Adrenal gland (tissue), 12 donors: ENCODE measurements around the gene GRHPR. TPM values are rescaled to one million over a fixed set of nuclear protein-coding genes. Genes with fewer than 3 reads are reported as not detected.
"Not testable (repeated sequence)": the region's sequence is repeated elsewhere in the genome, so short reads cannot be mapped to it uniquely, and the experiment has no call there.

Experiments
- DNase-seq, 7 donors: peaks; one replicate each; pipeline ENCODE4 v3.0.0-alpha.2; 2019 to 2020
- H3K27ac ChIP-seq, 5 donors: fragments of 200-600 bp; sonication (generic) in 4 of 5; 1 replicate in 3 of 5; 2 replicates in 2 of 5; pipeline versions ENCODE4 v1.5.1 to v1.8.0; 2016 to 2020; ENCODE audit warnings: mild to moderate bottlenecking in 1 of 5
- H3K27me3 ChIP-seq: fragments of 200-600 bp; 2 replicates; pipeline ENCODE4 v1.8.0; 2021
- H3K36me3 ChIP-seq, 2 donors: fragments of 200-600 bp; replicated peaks in 1 of 2; 1 replicate in 1 of 2; 2 replicates in 1 of 2; pipeline versions ENCODE4 v1.5.1 to v1.8.0; 2018 to 2022
- H3K4me1 ChIP-seq, 2 donors: fragments of 200-600 bp; replicated peaks in 1 of 2; 1 replicate in 1 of 2; 2 replicates in 1 of 2; pipeline versions ENCODE4 v1.5.1 to v1.8.0; 2018 to 2021
- H3K4me3 ChIP-seq, 4 donors: fragments of 200-600 bp; sonication (generic) in 3 of 4; one replicate each; pipeline ENCODE4 v1.5.1; 2016 to 2018
- H3K9me3 ChIP-seq, 3 donors: fragments of 200-600 bp; sonication (generic) in 1 of 3; replicated peaks in 1 of 3; 1 replicate in 2 of 3; 2 replicates in 1 of 3; pipeline versions ENCODE4 v1.5.1 to v1.8.0; 2016 to 2021
- CTCF ChIP-seq, 6 experiments: fragments of 450-650 bp in 4 of 6; fragments of 200-600 bp in 2 of 6; sonication (generic) in 1 of 6; IDR thresholded peaks; 1 replicate in 5 of 6; 2 replicates in 1 of 6; pipeline versions ENCODE4 v1.5.1 to v1.8.0; 2016 to 2021; ENCODE audit warnings: antibody characterized with exemption in 6 of 6, mild to moderate bottlenecking in 2 of 6, moderate library complexity in 1 of 6
- POLR2A ChIP-seq, 2 donors: fragments of 450-650 bp; IDR thresholded peaks; one replicate each; pipeline ENCODE4 v1.6.1; 2017; ENCODE audit warnings: antibody characterized with exemption in 2 of 2, mild to moderate bottlenecking in 2 of 2, moderate library complexity in 1 of 2
- WGBS, 4 donors: extraction: QIAGEN DNeasy Blood & Tissue Kit in 2 of 4; methylation state at CpG; one replicate each; pipeline versions ENCODE4 v1.1.5 to v1.1.7; 2013 to 2017; 5-methylcytosine and 5-hydroxymethylcytosine counted together
- intact Hi-C, 2 donors: fragments of 100-400 bp; cut with DNase I; formaldehyde crosslinking; loops; one replicate each; pipeline versions ENCODE4 v1.14.1 to v1.15.0; 2022 to 2023
- polyA plus RNA-seq, 3 donors: library from polyadenylated mRNA; stranded (reverse); fragments of 200-250 nt in 2 of 3; fragments of 350-450 nt in 1 of 3; fragmentation: Illumina TruSeq in 1 of 3; extraction: RNeasy Lipid Tissue Mini Kit (QIAGEN cat#74804) in 1 of 3; gene quantifications; one replicate each; pipeline ENCODE4 v1.2.3, GENCODE V29; 2013 to 2014
- total RNA-seq, 9 donors: library from RNA; depleted of rRNA in 4 of 9; stranded (reverse); fragments of >200 nt in 4 of 9; fragments of 120-200 nt in 1 of 9; fragmentation: NEBNext Ultra II Directional in 1 of 9; extraction: Animal tissue kit (Norgen Biotek cat#: 25700) in 1 of 9; gene quantifications; one replicate each; pipeline versions ENCODE4 v1.1.0 to v1.2.4, GENCODE V29; 2013 to 2023
- donor health status: healthy with polysubstance abuse.
- donor health status: Bipolar disorder and iron deficiency.
- donor health status: DM: yes; HTN: yes; CAD: no.
- donor health status: DM: no; HTN: no; CAD: no.
- donor health status: DM: no; HTN: no; CAD: no.
- donor health status: DM: yes; HTN: yes; CAD: no.

The GRHPR gene
- total and polyA plus RNA-seq, 12 donors = 83.3 to 434 (median 230) TPM

- no peaks in the 10 kb centered on the region for H3K9me3 ChIP-seq
- no peaks in the 10 kb centered on the region for H3K27me3 ChIP-seq
- H3K36me3 ChIP-seq = peaks cover 0 to 33% of the 10 kb centered on the region in 2 donors
- peak in 1 of 2 donors; percentile 68 for TF ChIP-seq POLR2A (IDR thresholded peaks at IDR 0.05)
- TF ChIP-seq CTCF (IDR thresholded peaks at IDR 0.05) = no peak
- WGBS, 4 donors = 33 to 46% (median 46%) methylated on average over 7 to 8 of the region's 8 CpGs; no CpG with 5 or more reads in 1 of the 4 donors
- peak overlapping the region; percentile 58 to 96 (median 91) for H3K27ac ChIP-seq
- peak; percentile 48 to 90 (median 87) for DNase-seq
- intact Hi-C loops = no loop called here
- H3K4me1 ChIP-seq = peaks cover 35 to 44% of the 10 kb centered on the region in 2 donors
- peak overlapping the region in 2 of 4 donors; percentile 22 to 91 for H3K4me3 ChIP-seq
These were observed 1.7 kb downstream of the GRHPR start for GRCh38 chr9:37424204-37424685.

DNA sequence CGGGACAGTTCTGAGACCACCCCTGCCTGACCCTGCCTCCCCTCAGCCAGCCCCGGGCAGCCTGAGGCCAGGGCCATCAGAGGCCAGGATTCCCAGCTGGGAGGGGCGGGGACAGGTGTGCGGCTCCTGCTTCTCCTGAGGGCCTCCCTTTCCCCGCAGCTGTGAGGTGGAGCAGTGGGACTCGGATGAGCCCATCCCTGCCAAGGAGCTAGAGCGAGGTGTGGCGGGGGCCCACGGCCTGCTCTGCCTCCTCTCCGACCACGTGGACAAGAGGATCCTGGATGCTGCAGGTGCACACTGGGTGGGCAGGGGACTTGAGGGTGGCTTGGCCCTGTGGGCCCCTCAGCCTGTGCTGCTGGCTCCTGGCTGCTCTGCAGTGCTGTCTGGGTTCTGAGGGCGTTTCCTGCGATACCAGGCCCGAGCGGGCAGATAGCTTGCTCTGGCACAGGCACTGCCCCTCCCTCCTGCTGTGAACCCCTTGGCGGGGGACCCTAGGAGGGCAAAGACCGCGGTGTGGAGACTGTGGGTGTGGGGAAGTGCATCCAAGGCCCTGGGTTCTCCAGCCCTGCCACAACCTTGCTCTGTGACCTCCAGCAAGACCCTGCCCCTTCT is 2.3 kb downstream of the GRHPR start:
- intact Hi-C loops = loop anchor here in 1 of 2 donors (5.0 kb wide), 1 partner anchor 38 kb away; no protein-coding TSS in a partner anchor
- peak overlapping the region in 2 of 4 donors; percentile 22 to 31 for H3K4me3 ChIP-seq
- H3K36me3 ChIP-seq = peaks cover 0 to 38% of the 10 kb centered on the region in 2 donors
- H3K9me3 ChIP-seq = no peaks in the 10 kb centered on the region
- peak overlapping the region; percentile 58 to 96 (median 91) for H3K27ac ChIP-seq
- DNase-seq = no peak
- whole genome bisulfite sequencing, 4 donors = 44 to 49% (median 45%) methylated on average over 9 to 18 of the region's 18 CpGs
- H3K27me3 ChIP-seq = no peaks in the 10 kb centered on the region
- no peak for TF ChIP-seq CTCF (IDR thresholded peaks at IDR 0.05)
- no peak for TF ChIP-seq POLR2A (IDR thresholded peaks at IDR 0.05)
- peaks cover 35 to 44% of the 10 kb centered on the region in 2 donors for H3K4me1 ChIP-seq

GRCh38 chr9:37425298-37425752 is 2.8 kb downstream of the GRHPR start:
- Histone ChIP-seq H3K27me3 (no peaks in the 10 kb centered on the region), H3K9me3 (no peaks in the 10 kb centered on the region), H3K36me3 (peaks cover 0 to 43% of the 10 kb centered on the region in 2 donors), H3K4me3 (peak overlapping the region in 1 of 4 donors; percentile 31), H3K27ac (peak overlapping the region; percentile 58 to 96 (median 91)), H3K4me1 (peaks cover 35 to 44% of the 10 kb centered on the region in 2 donors)
- TF ChIP-seq CTCF (IDR thresholded peaks at IDR 0.05) (no peak), POLR2A (IDR thresholded peaks at IDR 0.05) (peak in 1 of 2 donors; percentile 61)
- 17 to 55% (median 36%) methylated on average over 4 to 11 of the region's 11 CpGs for WGBS, 4 donors
- intact Hi-C loops = loop anchor here in 1 of 2 donors (5.0 kb wide), 1 partner anchor 37 kb away; no protein-coding TSS in a partner anchor
- peak; percentile 64 to 91 (median 88) for DNase-seq

GRCh38 chr9:37426431-37426830 is 3.9 kb downstream of the GRHPR start:
- peak overlapping the region in 1 of 5 donors; percentile 91 for H3K27ac ChIP-seq
- H3K9me3 ChIP-seq, H3K4me3 ChIP-seq, H3K27me3 ChIP-seq, DNase-seq: not testable (repeated sequence)
- H3K4me1 ChIP-seq = peaks cover 37 to 54% of the 10 kb centered on the region in 2 donors
- intact Hi-C loops = loop anchor here in 1 of 2 donors (5.0 kb wide), 1 partner anchor 36 kb away; no protein-coding TSS in a partner anchor
- peaks cover 0 to 47% of the 10 kb centered on the region in 2 donors for H3K36me3 ChIP-seq
- 87 to 94% (median 92%) methylated on average over 15 of the region's 15 CpGs for WGBS, 4 donors
